H9 (cell line): Measurements from ENCODE around the gene PDK2. TPM values are rescaled to one million over a fixed set of nuclear protein-coding genes. Genes with fewer than 3 reads are reported as not detected.
A peak's percentile ranks its signal among the peaks of the same experiment; 100 is the strongest.

ENCODE experiments used
- DNase-seq: peaks from one replicate; pipeline ENCODE4 v3.0.0-alpha.2; 2017
- H2AFZ ChIP-seq: one replicate; pipeline ENCODE4 v1.6.1; 2013; ENCODE audit warnings: mild to moderate bottlenecking, low read length, control low read depth, moderate library complexity
- H2AK5ac ChIP-seq: 2 replicates; pipeline ENCODE4 v1.6.1; 2013; ENCODE audit warnings: low read length, control low read depth, mixed read lengths; ENCODE audit not compliant: insufficient read length
- H2BK120ac ChIP-seq: one replicate; pipeline ENCODE4 v1.6.1; 2013; ENCODE audit warnings: low read depth, mild to moderate bottlenecking, low read length, control low read depth, inconsistent platforms; ENCODE audit not compliant: poor library complexity, severe bottlenecking
- H2BK12ac ChIP-seq: 2 replicates; pipeline ENCODE4 v1.6.1; 2013; ENCODE audit warnings: low read length, control low read depth, mixed read lengths, low read depth; ENCODE audit not compliant: insufficient read length
- H2BK15ac ChIP-seq: 2 replicates; pipeline ENCODE4 v1.6.1; 2013; ENCODE audit warnings: low read depth, low read length, control low read depth
- H2BK20ac ChIP-seq: one replicate; pipeline ENCODE4 v1.6.1; 2013; ENCODE audit warnings: low read depth, mild to moderate bottlenecking, low read length, control low read depth, inconsistent platforms; ENCODE audit not compliant: poor library complexity, severe bottlenecking
- H2BK5ac ChIP-seq: 2 replicates; pipeline ENCODE4 v1.6.1; 2013; ENCODE audit warnings: low read length, control low read depth, mixed read lengths; ENCODE audit not compliant: insufficient read length
- H3K14ac ChIP-seq: 2 replicates; pipeline ENCODE4 v1.6.1; 2013; ENCODE audit warnings: low read length, control low read depth; ENCODE audit not compliant: insufficient read depth
- H3K18ac ChIP-seq: 2 replicates; pipeline ENCODE4 v1.6.1; 2013; ENCODE audit warnings: low read depth, mild to moderate bottlenecking, mixed read lengths, low read length, control low read depth; ENCODE audit not compliant: insufficient read length
- H3K23ac ChIP-seq: 2 replicates; pipeline ENCODE4 v1.6.1; 2013; ENCODE audit warnings: low read length, control low read depth, mixed read lengths, low read depth; ENCODE audit not compliant: insufficient read length
- H3K23me2 ChIP-seq: 2 replicates; pipeline ENCODE4 v1.6.1; 2013; ENCODE audit warnings: low read depth, mild to moderate bottlenecking, mixed read lengths, low read length, control low read depth; ENCODE audit not compliant: insufficient read length, poor library complexity, severe bottlenecking
- H3K27ac ChIP-seq: 2 replicates; pipeline ENCODE4 v1.5.1; 2013; ENCODE audit warnings: low read length, control low read depth, mixed read lengths, low read depth; ENCODE audit not compliant: insufficient read length
- H3K27me3 ChIP-seq: 2 replicates; pipeline ENCODE4 v1.6.1; 2013; ENCODE audit warnings: low read length, control low read depth, inconsistent platforms; ENCODE audit not compliant: insufficient read depth
- H3K4ac ChIP-seq: 2 replicates; pipeline ENCODE4 v1.6.1; 2013; ENCODE audit warnings: low read depth, mild to moderate bottlenecking, control low read depth, inconsistent platforms, low read length, moderate library complexity
- H3K4me1 ChIP-seq: 2 replicates; pipeline ENCODE4 v1.6.1; 2013; ENCODE audit warnings: low read length, control low read depth, inconsistent platforms; ENCODE audit not compliant: insufficient read depth
- H3K4me2 ChIP-seq: 2 replicates; pipeline ENCODE4 v1.6.1; 2013; ENCODE audit warnings: low read length, control low read depth, mixed read lengths; ENCODE audit not compliant: insufficient read length, insufficient read depth
- H3K56ac ChIP-seq: 2 replicates; pipeline ENCODE4 v1.6.1; 2013; ENCODE audit warnings: low read depth, mild to moderate bottlenecking, mixed read lengths, low read length, control low read depth; ENCODE audit not compliant: insufficient read length
- H3K79me1 ChIP-seq: 2 replicates; pipeline ENCODE4 v1.6.1; 2013; ENCODE audit warnings: low read depth, mild to moderate bottlenecking, moderate library complexity, low read length, control low read depth, inconsistent platforms; ENCODE audit not compliant: insufficient read depth, poor library complexity, severe bottlenecking
- H3K79me2 ChIP-seq: 2 replicates; pipeline ENCODE4 v1.6.1; 2013; ENCODE audit warnings: low read length, control low read depth, inconsistent platforms; ENCODE audit not compliant: insufficient read depth
- H3K9ac ChIP-seq: 2 replicates; pipeline ENCODE4 v1.6.1; 2013; ENCODE audit warnings: low read length, control low read depth, mixed read lengths; ENCODE audit not compliant: insufficient read length; ENCODE audit errors: extremely low read depth
- H3K9me3 ChIP-seq: one replicate; pipeline ENCODE4 v1.6.1; 2013; ENCODE audit warnings: low read depth, low read length, inconsistent platforms; ENCODE audit not compliant: control insufficient read depth
- H3T11ph ChIP-seq: one replicate; pipeline ENCODE4 v1.6.1; 2013; ENCODE audit warnings: mild to moderate bottlenecking, low read length, control low read depth, inconsistent platforms
- H4K20me1 ChIP-seq: one replicate; pipeline ENCODE4 v1.6.1; 2013; ENCODE audit not compliant: control insufficient read depth, insufficient read length, insufficient read depth
- H4K5ac ChIP-seq: 2 replicates; pipeline ENCODE4 v1.6.1; 2013; ENCODE audit warnings: low read depth, mild to moderate bottlenecking, mixed read lengths, low read length, control low read depth; ENCODE audit not compliant: insufficient read length
- H4K8ac ChIP-seq: replicated peaks from 2 replicates; pipeline ENCODE4 v1.6.1; 2013; ENCODE audit warnings: low read length, control low read depth, mixed read lengths, low read depth; ENCODE audit not compliant: insufficient read length
- H4K91ac ChIP-seq: 2 replicates; pipeline ENCODE4 v1.6.1; 2013; ENCODE audit warnings: low read depth, mild to moderate bottlenecking, moderate library complexity, mixed read lengths, low read length, control low read depth; ENCODE audit not compliant: insufficient read length
- H3K27ac Mint-ChIP-seq, 3 experiments: 2 replicates in 2 of 3; 3 replicates in 1 of 3; pipeline ENCODE4 v1.8.0; 2020 to 2021; ENCODE audit warnings: mixed read lengths in 3 of 3, mild to moderate bottlenecking in 1 of 3, moderate library complexity in 1 of 3
- H3K27me3 Mint-ChIP-seq: 2 replicates; pipeline ENCODE4 v1.8.0; 2021; ENCODE audit warnings: low read depth, mild to moderate bottlenecking, moderate library complexity, mixed read lengths
- H3K36me3 Mint-ChIP-seq, 3 experiments: 2 replicates in 2 of 3; 3 replicates in 1 of 3; pipeline ENCODE4 v1.8.0; 2020 to 2021; ENCODE audit warnings: low read depth in 3 of 3, mixed read lengths in 3 of 3; ENCODE audit not compliant: insufficient read depth in 1 of 3
- H3K4me1 Mint-ChIP-seq, 2 experiments: 2 replicates each; pipeline ENCODE4 v1.8.0; 2020; ENCODE audit warnings: mixed read lengths in 2 of 2
- H3K4me3 Mint-ChIP-seq, 2 experiments: 2 replicates in 1 of 2; 3 replicates in 1 of 2; pipeline ENCODE4 v1.8.0; 2020 to 2021; ENCODE audit warnings: mild to moderate bottlenecking in 2 of 2, mixed read lengths in 2 of 2, moderate library complexity in 1 of 2
- H3K9me3 Mint-ChIP-seq, 2 experiments: 2 replicates in 1 of 2; 3 replicates in 1 of 2; pipeline ENCODE4 v1.8.0; 2020; ENCODE audit warnings: mild to moderate bottlenecking in 2 of 2, mixed read lengths in 2 of 2, moderate library complexity in 1 of 2
- CTCF ChIP-seq: fragments of 200-600 bp; sonication (generic); conservative IDR thresholded peaks from 3 replicates; pipeline ENCODE4 v1.8.0; 2021; ENCODE audit warnings: antibody characterized with exemption, mild to moderate bottlenecking
- WGBS: extraction: QIAGEN DNeasy Blood & Tissue Kit; methylation state at CpG from one replicate; pipeline ENCODE4 v1.1.7; 2013; ENCODE audit warnings: missing lambda C conversion rate, low lambda C conversion rate, mixed read lengths; ENCODE audit not compliant: insufficient read length; ENCODE audit errors: extremely low coverage; 5-methylcytosine and 5-hydroxymethylcytosine counted together
- total RNA-seq: library from RNA; stranded (reverse); gene quantifications from 2 replicates; pipeline ENCODE4 v1.2.1, GENCODE V29; 2021

Gene PDK2
- total RNA-seq, 1 experiment from 2014 or later: 19.9 TPM

- H3K4me2 ChIP-seq: peak overlapping the region; percentile 89
- no peaks in the 10 kb centered on the region for H4K20me1 ChIP-seq
- no peak overlapping the region for H2BK15ac ChIP-seq
- no peak overlapping the region for H4K91ac ChIP-seq
- Mint-ChIP-seq H3K9me3 (no peaks in the 10 kb centered on the region), H3K4me3 (peak overlapping the region; percentile 79 to 88), H3K27ac (0 out of 7 replicates have a peak overlapping the region, but pooled peaks of 1 of the 3 experiments have one; percentile 34), H3K36me3 (no peaks in the 10 kb centered on the region; a peak in 1 of 7 replicates), H3K27me3 (peaks cover 22% of the 10 kb centered on the region), H3K4me1 (peaks cover 46 to 55% of the 10 kb centered on the region in 2 experiments)
- H4K5ac ChIP-seq: no peak overlapping the region
- TF ChIP-seq CTCF: peak; percentile 60
- no peaks in the 10 kb centered on the region for H3K9me3 ChIP-seq
- H3K9ac ChIP-seq: no peak overlapping the region
- peaks cover 10% of the 10 kb centered on the region for H3K4me1 ChIP-seq
- peaks cover 15% of the 10 kb centered on the region for H3K23me2 ChIP-seq
- H3K27me3 ChIP-seq: no peaks in the 10 kb centered on the region
- no peak overlapping the region for H3K18ac ChIP-seq
- peak; percentile 88 for DNase-seq
- no CpG with 5 or more reads among the region's 64 CpGs for WGBS
- H3K79me1 ChIP-seq: no peaks in the 10 kb centered on the region
- H4K8ac ChIP-seq: no peak overlapping the region
- H3K4ac ChIP-seq: no peak overlapping the region
- H2BK120ac ChIP-seq: no peak overlapping the region
- H3K27ac ChIP-seq: no peak overlapping the region
- no peak overlapping the region for H2BK20ac ChIP-seq
- H3K23ac ChIP-seq: no peak overlapping the region
- H3T11ph ChIP-seq: no peak overlapping the region
- no peak overlapping the region for H2BK12ac ChIP-seq
- no peak overlapping the region for H3K56ac ChIP-seq
- H2AK5ac ChIP-seq: no peak overlapping the region
- H2BK5ac ChIP-seq: no peak overlapping the region
- no peak overlapping the region for H3K14ac ChIP-seq
- H2AFZ ChIP-seq: no peak overlapping the region
- no peaks in the 10 kb centered on the region for H3K79me2 ChIP-seq
Observed at GRCh38 chr17:50056217-50056960, 38.8 kb upstream of the PDK2 start.
